GM18499 (cell line): ENCODE data around the gene GMDS.

ENCODE experiments used
- ATAC-seq: cut with Tn5 transposase; IDR thresholded peaks from one replicate; pipeline ENCODE4 v1.9.1; 2021; ENCODE audit warnings: moderate number of reproducible peaks; ENCODE audit not compliant: insufficient read depth, unreplicated experiment

GMDS gene

GRCh38 chr6:2108700-2109306 is 136.6 kb downstream of the GMDS start:
- no peak for ATAC-seq

DNA sequence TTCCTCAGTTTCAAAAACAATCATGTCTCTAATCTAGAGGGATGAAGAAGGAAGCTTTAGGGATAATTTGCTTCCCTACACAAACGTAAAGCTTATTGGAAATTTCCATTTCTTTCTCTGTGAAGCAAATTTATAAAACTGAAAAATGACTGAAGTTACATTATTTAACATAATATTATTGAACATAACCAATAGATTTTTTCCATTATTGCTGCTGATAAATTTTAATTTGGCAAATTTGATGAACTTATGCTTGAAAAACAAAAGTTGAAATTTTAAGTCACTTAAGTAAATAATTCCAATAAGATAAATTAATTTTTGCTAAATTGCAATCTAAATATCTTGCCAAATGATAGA is 140.9 kb downstream of the GMDS start:
- ATAC-seq = no peak

GRCh38 chr6:2103765-2104523 is 141.5 kb downstream of the GMDS start:
- no peak for ATAC-seq

- no peak for ATAC-seq
Measured at GRCh38 chr6:2102966-2103365, 142.4 kb downstream of the GMDS start.

DNA sequence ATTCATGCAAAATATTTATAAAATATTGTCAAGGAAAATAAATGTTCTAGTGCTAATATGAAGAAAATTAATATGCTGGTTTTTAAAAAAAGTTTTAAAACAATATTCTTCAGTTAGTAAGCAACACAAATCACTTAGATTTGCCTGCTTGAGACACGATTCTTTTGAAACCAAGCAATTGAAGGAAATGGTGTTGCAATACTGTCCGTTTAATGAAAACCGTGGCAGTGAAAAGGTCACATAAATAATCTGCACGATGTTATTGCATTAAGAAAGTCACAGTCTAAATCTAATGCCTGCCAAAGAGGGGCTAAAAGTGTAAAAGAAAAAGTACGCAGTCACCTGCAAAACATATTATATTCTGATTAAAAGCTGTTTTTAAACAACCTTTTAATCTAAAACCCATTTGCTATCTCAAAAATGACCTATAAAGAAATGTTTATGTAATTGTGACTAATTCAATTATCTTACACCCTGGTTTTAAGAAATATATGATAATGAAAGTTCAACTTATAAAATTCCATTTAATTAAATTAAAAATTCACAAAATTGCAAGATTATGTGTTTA is 143.0 kb downstream of the GMDS start:
- no peak for ATAC-seq

DNA sequence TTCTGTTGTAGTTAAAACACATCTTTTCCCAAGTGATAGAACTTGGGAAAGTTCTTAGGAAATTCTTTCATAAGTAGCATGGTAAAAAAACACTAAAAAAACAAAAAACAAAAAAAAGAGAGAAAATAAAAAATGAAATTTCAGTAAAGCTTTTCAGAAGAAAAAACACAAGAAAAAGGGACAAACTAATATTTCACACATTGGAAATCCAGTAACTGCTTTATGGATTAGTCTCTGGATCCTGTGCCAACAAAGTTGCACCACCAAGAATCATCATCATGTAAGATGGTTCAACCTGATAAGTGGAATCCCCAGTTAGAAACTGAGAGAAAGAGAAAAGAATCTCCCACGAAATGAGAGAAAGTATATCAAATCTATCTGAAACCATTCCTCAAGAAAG is 144.2 kb downstream of the GMDS start:
- ATAC-seq = no peak

DNA sequence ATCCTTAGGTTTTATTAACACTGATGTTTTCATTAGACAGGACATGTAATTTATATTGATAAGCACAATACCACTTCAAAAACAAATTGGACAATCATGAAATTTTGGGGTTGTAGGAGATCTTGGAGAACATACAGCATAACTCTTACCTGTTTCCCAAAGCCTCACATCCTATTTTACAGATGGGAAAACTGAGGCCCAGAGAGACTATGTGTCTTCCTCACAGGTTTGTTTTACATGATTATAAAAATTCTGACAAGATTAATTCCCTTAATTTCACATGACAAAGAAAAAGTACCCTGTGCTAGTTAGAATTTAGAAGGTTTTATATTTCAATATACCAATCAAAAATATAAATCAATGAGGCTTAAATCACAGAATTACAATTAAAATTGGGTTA is 145.5 kb downstream of the GMDS start:
- ATAC-seq = no peak

- no peak for ATAC-seq
Measured at GRCh38 chr6:2097464-2097863, 147.9 kb downstream of the GMDS start.

DNA sequence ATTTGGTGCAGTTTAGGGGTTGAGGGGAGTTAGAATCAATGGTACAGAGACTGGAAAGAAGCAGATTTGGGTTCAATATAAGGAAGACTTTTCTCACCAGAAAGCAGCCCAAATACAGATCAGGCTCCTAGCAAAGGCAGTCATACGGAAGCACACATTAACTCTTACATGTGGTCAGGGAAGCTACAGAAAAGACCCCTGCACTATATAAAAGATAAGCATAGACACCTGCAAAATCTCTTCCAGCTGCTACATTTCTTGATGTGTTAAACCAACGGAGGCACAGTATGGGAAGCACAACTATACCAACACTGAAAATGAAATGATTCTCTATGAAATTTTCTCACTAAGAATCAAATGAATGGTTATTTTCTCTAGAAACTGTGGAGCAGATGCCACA is 150.8 kb downstream of the GMDS start:
- no peak for ATAC-seq

- ATAC-seq = no peak
Measured at GRCh38 chr6:2086326-2086965, 159.0 kb downstream of the GMDS start.

DNA sequence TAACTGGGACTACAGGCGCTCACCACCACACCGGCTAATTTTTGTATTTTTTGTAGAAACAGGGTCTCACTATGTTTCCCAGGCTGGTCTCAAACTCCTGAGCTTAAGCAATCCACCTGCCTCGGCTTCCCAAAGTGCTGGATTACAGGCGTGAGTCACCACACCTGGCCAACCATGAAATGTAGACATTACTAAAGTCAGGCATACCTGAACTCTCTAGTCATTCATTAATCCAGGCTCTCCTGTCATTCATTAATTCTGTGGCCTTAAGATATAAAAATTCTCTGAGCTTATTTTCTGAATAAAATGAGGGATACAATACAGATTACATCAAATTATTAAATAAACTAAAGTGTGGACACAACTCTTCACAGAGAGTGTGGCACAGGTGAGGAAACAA is 159.7 kb downstream of the GMDS start:
- ATAC-seq = no peak

GRCh38 chr6:2081155-2082138 is 164.0 kb downstream of the GMDS start:
- ATAC-seq = no peak

DNA sequence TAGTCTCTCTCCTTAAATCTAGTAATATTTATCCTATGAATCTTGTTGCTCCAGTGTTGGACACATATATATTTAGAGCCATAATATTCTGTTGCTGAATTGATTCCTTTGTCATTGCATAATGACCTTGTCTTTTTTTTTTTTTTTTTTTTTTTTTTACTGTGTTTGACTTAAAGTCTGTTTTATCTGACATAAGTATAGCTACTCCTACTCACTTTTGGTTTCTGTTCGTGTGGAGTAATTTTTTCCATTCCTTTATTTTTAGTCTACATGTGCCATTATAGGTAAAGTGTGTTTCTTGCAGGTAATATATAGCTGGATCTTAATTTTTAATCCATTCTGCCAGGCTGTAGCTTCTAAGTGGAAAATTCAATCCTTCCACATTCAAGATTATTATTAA is 166.5 kb downstream of the GMDS start:
- no peak for ATAC-seq

GRCh38 chr6:2077826-2078225 is 167.6 kb downstream of the GMDS start:
- no peak for ATAC-seq

- no peak for ATAC-seq
Measured at GRCh38 chr6:2073476-2073875, 171.9 kb downstream of the GMDS start.

- no peak for ATAC-seq
Measured at GRCh38 chr6:2072453-2072852, 173.0 kb downstream of the GMDS start.

DNA sequence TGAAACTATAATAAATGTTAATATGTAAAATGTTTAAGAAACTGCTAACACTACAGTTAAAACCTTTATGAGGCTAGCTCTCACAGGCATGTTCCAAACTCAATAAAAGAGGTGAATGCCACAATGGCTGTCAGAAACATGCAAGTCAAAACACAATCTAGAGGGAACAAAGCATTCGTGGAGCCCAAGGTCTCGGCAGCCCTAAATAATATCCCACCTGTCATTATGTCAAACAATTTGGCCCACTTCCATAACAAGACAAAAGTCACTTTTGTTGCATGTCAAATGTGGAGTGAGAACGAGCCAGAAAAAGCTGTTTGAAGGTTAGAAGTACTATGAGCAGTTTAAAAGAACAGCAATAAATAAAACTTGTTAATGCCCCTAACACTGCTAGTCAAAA is 181.9 kb downstream of the GMDS start:
- no peak for ATAC-seq

DNA sequence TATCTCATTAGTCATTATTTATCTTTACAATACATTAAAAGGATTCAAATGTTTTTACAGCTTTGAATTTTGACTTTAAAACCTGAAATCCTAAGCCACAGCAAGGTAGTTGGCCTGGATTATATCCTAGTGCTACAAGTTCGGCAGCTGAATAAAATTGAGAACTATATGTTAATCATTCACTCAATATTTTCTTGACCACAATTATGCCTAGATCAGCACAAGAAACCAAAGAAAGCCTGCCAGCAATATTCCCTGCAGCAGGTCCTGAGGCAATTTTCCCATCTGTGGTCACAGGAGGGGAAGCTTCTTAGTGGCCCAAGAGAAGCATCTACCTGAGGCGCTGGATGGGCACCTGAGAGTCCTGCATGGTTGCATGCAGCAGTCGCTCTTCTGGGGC is 183.5 kb downstream of the GMDS start:
- no peak for ATAC-seq

DNA sequence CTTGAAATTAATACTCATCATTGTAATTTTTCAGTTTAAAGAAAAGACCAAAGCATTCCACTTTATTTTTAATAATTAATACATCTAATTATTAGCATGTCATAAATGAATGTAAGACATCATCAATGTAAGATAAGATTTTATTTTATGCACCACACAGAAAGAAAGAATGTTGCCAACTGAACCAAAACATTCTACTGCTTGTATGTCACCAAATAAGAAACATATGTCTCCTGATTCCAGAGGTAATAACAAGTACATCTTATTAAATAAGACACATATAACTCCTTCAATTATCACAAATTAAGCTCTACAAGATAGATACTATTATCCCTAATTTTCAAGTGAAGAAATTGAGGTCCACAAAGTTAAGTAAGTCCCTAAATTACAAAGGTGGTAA is 189.5 kb downstream of the GMDS start:
- no peak for ATAC-seq

DNA sequence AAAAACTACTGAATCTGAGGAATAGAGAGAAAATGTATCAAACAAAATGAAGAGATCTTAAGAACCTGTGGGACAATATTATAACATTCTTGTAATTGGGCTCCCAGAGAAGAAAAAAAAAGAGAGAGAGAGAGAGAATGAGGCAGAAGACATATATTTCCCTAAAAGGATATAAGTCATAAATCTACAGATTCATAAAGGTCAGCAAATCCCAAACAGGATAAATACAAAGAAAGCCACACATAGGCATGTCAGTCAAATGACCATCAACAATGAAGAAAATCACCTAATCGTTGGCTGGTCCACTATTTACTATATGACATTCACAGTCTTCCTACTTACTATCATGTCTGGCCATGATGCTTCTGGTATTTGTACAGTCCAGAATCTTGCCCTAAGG is 190.3 kb downstream of the GMDS start:
- no peak for ATAC-seq
